HG02571 (cell line): ENCODE results near the gene WNT7A.
A peak's percentile ranks its signal among the peaks of the same experiment; 100 is the strongest.
"Not testable (repeated sequence)": the region's sequence is repeated elsewhere in the genome, so short reads cannot be mapped to it uniquely, and the experiment has no call there.

Source experiments
- ATAC-seq: cut with Tn5 transposase; IDR thresholded peaks from one replicate; pipeline ENCODE4 v1.9.1; 2021; ENCODE audit warnings: mild to moderate bottlenecking, moderate library complexity; ENCODE audit not compliant: unreplicated experiment

The WNT7A gene

GRCh38 chr3:13879946-13880810 lies at the start of gene WNT7A:
TSS of gene WNT7A (minus strand) at chr3:13880071. CDS start at chr3:13879816, 255 bp downstream.
- ATAC-seq = no peak

GRCh38 chr3:13928741-13929140 lies 48.9 kb upstream of the WNT7A start:
- not testable (repeated sequence) for ATAC-seq

- ATAC-seq = no peak
Observed at GRCh38 chr3:13927295-13927694, 47.4 kb upstream of the WNT7A start.

GRCh38 chr3:13916375-13916774 lies 36.5 kb upstream of the WNT7A start:
- ATAC-seq = no peak

- no peak for ATAC-seq
Observed at GRCh38 chr3:13902648-13903238, 22.9 kb upstream of the WNT7A start.

GRCh38 chr3:13901935-13902584 lies 22.2 kb upstream of the WNT7A start:
- ATAC-seq = no peak

- ATAC-seq = no peak
Observed at GRCh38 chr3:13898346-13898745, 18.5 kb upstream of the WNT7A start.

- no peak for ATAC-seq
Observed at GRCh38 chr3:13896473-13897154, 16.7 kb upstream of the WNT7A start.

GRCh38 chr3:13895155-13896105 lies 15.6 kb upstream of the WNT7A start:
- ATAC-seq = peak; percentile 98

GRCh38 chr3:13894807-13895154 lies 14.9 kb upstream of the WNT7A start:
- ATAC-seq = no peak

GRCh38 chr3:13894096-13894806 lies 14.4 kb upstream of the WNT7A start:
- no peak for ATAC-seq

GRCh38 chr3:13892304-13892703 lies 12.4 kb upstream of the WNT7A start:
- ATAC-seq = no peak

GRCh38 chr3:13891492-13892073 lies 11.7 kb upstream of the WNT7A start:
- ATAC-seq = no peak

GRCh38 chr3:13891017-13891392 lies 11.1 kb upstream of the WNT7A start:
- ATAC-seq = no peak

GRCh38 chr3:13890377-13891016 lies 10.6 kb upstream of the WNT7A start:
- no peak for ATAC-seq

- ATAC-seq = no peak
Observed at GRCh38 chr3:13888576-13888975, 8.7 kb upstream of the WNT7A start.

- no peak for ATAC-seq
Observed at GRCh38 chr3:13887495-13888300, 7.8 kb upstream of the WNT7A start.

- no peak for ATAC-seq
Observed at GRCh38 chr3:13886593-13887129, 6.8 kb upstream of the WNT7A start.
